Spleen (tissue), 7 donors: ENCODE results near the gene CCNJL.

ENCODE experiments used
- POLR2A ChIP-seq, 3 donors: fragments of 450-650 bp; IDR thresholded peaks; one replicate each; pipeline ENCODE4 v1.5.1; 2017; ENCODE audit warnings: antibody characterized with exemption in 3 of 3, mild to moderate bottlenecking in 1 of 3
- POLR2AphosphoS5 ChIP-seq, 3 donors: sonication (generic); formaldehyde crosslinking; IDR thresholded peaks; one replicate each; pipeline ENCODE4 v1.5.1; 2017; ENCODE audit warnings: antibody characterized with exemption in 3 of 3
- TF ChIP-seq, protein P1 (sequence below), 11 experiments: fragments of 200-600 bp in 7 of 11; fragments of 450-650 bp in 4 of 11; sonication (generic) in 4 of 11; IDR thresholded peaks in 8 of 11; conservative IDR thresholded peaks in 3 of 11; 1 replicate in 7 of 11; 2 replicates in 4 of 11; pipeline versions ENCODE4 v1.4.0 to v1.8.0; 2016 to 2021; ENCODE audit warnings: antibody characterized with exemption in 11 of 11, inconsistent platforms in 4 of 11, mild to moderate bottlenecking in 1 of 11
- donor health status: DM: no; HTN: no; CAD: no; lungs with moderate emphysema.
- donor health status: DM: no; HTN: no; CAD: no.
- donor health status: DM: no; HTN: no; CAD: no.

DNA sequence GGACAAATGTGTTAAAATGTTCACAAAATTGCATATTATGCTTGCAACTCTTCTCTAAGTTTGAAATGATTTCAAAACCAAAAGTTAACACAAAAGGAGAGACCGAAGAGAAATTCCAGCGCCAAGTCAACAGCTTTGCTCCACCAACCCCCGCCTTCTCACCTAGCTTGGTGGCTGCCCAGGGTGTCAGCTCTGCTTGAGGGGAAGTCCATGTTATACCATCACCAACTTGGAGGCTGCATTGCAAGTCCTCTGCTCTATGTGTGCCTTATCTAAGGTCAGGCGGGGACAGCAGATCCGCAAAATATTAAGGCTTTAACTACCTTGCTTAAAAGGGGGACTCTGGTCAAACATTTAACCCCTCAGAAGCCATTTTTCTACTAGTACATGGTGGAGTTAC, 14.6 kb downstream of the CCNJL start:
- TF ChIP-seq POLR2AphosphoS5 (IDR thresholded peaks at IDR 0.05) (no peak), POLR2A (IDR thresholded peaks at IDR 0.05) (no peak)
- TF ChIP-seq, protein P1, sequence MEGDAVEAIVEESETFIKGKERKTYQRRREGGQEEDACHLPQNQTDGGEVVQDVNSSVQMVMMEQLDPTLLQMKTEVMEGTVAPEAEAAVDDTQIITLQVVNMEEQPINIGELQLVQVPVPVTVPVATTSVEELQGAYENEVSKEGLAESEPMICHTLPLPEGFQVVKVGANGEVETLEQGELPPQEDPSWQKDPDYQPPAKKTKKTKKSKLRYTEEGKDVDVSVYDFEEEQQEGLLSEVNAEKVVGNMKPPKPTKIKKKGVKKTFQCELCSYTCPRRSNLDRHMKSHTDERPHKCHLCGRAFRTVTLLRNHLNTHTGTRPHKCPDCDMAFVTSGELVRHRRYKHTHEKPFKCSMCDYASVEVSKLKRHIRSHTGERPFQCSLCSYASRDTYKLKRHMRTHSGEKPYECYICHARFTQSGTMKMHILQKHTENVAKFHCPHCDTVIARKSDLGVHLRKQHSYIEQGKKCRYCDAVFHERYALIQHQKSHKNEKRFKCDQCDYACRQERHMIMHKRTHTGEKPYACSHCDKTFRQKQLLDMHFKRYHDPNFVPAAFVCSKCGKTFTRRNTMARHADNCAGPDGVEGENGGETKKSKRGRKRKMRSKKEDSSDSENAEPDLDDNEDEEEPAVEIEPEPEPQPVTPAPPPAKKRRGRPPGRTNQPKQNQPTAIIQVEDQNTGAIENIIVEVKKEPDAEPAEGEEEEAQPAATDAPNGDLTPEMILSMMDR (IDR thresholded peaks at IDR 0.05 in 8 of 11, conservative IDR thresholded peaks at IDR 0.05 in 3 of 11): no peak
